HG03442 (cell line): ENCODE measurements around the gene AZIN2.
"Not testable (repeated sequence)": the region's sequence is repeated elsewhere in the genome, so short reads cannot be mapped to it uniquely, and the experiment has no call there.

Source experiments
- ATAC-seq: cut with Tn5 transposase; IDR thresholded peaks from one replicate; pipeline ENCODE4 v1.9.1; 2021; ENCODE audit warnings: mild to moderate bottlenecking, moderate library complexity; ENCODE audit not compliant: unreplicated experiment

The AZIN2 gene

GRCh38 chr1:33080885-33081553 is at the start of gene AZIN2:
TSS of gene AZIN2 (plus strand) at chr1:33081153. CDS start at chr1:33082250, 1,097 bp downstream.
- peak; percentile 97 for ATAC-seq

- no peak for ATAC-seq
These were observed 49.4 kb upstream of the AZIN2 start for GRCh38 chr1:33031506-33031905.

GRCh38 chr1:33032126-33032869 is 48.7 kb upstream of the AZIN2 start:
- no peak for ATAC-seq

- no peak for ATAC-seq
These were observed 44.9 kb upstream of the AZIN2 start for GRCh38 chr1:33036051-33036525.

GRCh38 chr1:33036526-33037503 is 44.1 kb upstream of the AZIN2 start, which contains the start of gene AK2:
TSS of gene AK2 (minus strand) at chr1:33036883. CDS start at chr1:33036828, 55 bp downstream.
- peak; percentile 99 for ATAC-seq

- ATAC-seq, result no peak
These were observed 41.1 kb upstream of the AZIN2 start for GRCh38 chr1:33039840-33040239.

GRCh38 chr1:33041026-33041425 is 39.9 kb upstream of the AZIN2 start:
- no peak for ATAC-seq

GRCh38 chr1:33042831-33043230 is 38.1 kb upstream of the AZIN2 start:
- ATAC-seq, result no peak

GRCh38 chr1:33043267-33044092 is 37.5 kb upstream of the AZIN2 start:
- ATAC-seq, result no peak

GRCh38 chr1:33045246-33045645 is 35.7 kb upstream of the AZIN2 start:
- ATAC-seq, result no peak

- no peak for ATAC-seq
These were observed 35.1 kb upstream of the AZIN2 start for GRCh38 chr1:33045814-33046213.

GRCh38 chr1:33046234-33046633 is 34.7 kb upstream of the AZIN2 start:
- not testable (repeated sequence) for ATAC-seq

- ATAC-seq, result no peak
These were observed 33.7 kb upstream of the AZIN2 start for GRCh38 chr1:33047290-33047689.

- no peak for ATAC-seq
These were observed 33.1 kb upstream of the AZIN2 start for GRCh38 chr1:33047839-33048305.

- no peak for ATAC-seq
These were observed 32.5 kb upstream of the AZIN2 start for GRCh38 chr1:33048426-33048825.

- no peak for ATAC-seq
These were observed 31.6 kb upstream of the AZIN2 start for GRCh38 chr1:33049371-33049770.

GRCh38 chr1:33050221-33051076 is 30.5 kb upstream of the AZIN2 start:
- ATAC-seq, result no peak

- ATAC-seq, result no peak
These were observed 25.5 kb upstream of the AZIN2 start for GRCh38 chr1:33055210-33056008.
